ENCODE results near the gene RPS6KB1. TPM values are rescaled to one million over a fixed set of nuclear protein-coding genes. Genes with fewer than 3 reads are reported as not detected.
"Not testable (repeated sequence)": the region's sequence is repeated elsewhere in the genome, so short reads cannot be mapped to it uniquely, and the experiment has no call there.

Gene RPS6KB1
- total and polyA plus RNA-seq, 8 donors, result 10.0 to 24.5 (median 19.5) TPM

DNA sequence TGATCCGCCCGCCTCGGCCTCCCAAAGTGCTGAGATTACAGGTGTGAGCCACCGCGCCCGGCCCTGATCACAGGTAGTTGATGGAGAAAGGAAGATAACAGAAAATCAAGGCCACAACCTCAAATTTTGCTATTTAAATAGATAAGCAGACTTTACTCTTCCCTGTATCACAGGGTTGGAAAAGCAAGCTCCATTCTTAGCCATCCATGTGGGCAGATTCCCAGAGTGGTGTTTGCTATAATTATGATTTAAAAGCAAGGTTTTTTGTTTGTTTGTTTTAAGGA is 44.6 kb upstream of the RPS6KB1 start:
- H3K27ac ChIP-seq, result peak overlapping the region; percentile 75 to 99 (median 85)
- WGBS, 2 donors, result 23 to 31% methylated on average over 6 of the region's 6 CpGs
- H3K4me1 ChIP-seq, result peaks cover 61 to 74% (median 69%) of the 10 kb centered on the region in 3 donors
- H3K4me3 ChIP-seq, result no peak overlapping the region
- ATAC-seq (no peak), FAIRE-seq (no peak), DNase-seq (no peak)
- TF ChIP-seq, protein P1, sequence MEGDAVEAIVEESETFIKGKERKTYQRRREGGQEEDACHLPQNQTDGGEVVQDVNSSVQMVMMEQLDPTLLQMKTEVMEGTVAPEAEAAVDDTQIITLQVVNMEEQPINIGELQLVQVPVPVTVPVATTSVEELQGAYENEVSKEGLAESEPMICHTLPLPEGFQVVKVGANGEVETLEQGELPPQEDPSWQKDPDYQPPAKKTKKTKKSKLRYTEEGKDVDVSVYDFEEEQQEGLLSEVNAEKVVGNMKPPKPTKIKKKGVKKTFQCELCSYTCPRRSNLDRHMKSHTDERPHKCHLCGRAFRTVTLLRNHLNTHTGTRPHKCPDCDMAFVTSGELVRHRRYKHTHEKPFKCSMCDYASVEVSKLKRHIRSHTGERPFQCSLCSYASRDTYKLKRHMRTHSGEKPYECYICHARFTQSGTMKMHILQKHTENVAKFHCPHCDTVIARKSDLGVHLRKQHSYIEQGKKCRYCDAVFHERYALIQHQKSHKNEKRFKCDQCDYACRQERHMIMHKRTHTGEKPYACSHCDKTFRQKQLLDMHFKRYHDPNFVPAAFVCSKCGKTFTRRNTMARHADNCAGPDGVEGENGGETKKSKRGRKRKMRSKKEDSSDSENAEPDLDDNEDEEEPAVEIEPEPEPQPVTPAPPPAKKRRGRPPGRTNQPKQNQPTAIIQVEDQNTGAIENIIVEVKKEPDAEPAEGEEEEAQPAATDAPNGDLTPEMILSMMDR (IDR thresholded peaks at IDR 0.05), result no peak
- H3K36me3 ChIP-seq, result no peaks in the 10 kb centered on the region
- intact Hi-C loops (cut with DNase I), result no loop called here
- H3K9me3 ChIP-seq, result no peaks in the 10 kb centered on the region
- H3K27me3 ChIP-seq, result no peaks in the 10 kb centered on the region

DNA sequence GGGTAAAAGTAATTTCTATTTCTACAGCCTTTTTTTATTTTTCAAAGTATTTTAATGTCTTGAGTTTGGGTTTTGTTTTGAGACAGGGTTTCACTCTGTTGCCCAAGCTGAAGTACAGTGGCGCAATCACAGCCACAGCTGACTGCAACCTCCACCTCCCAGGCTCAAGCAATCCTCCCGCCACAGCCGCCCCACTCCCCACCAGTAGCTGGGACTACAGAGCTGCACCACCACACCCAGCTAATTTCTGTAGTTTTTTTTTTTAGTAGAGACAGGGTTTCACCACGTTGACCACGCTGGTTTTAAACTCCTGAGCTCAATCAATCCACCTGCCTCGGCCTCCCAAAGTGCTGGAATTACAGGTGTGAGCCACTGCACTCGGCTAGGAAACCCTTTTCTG is 44.1 kb upstream of the RPS6KB1 start:
- Histone ChIP-seq H3K4me1 (peaks cover 61 to 79% (median 72%) of the 10 kb centered on the region in 3 donors), H3K4me3 (no peak overlapping the region), H3K36me3 (no peaks in the 10 kb centered on the region), H3K27ac (peak overlapping the region; percentile 75 to 99 (median 85)), H3K27me3 (no peaks in the 10 kb centered on the region), H3K9me3 (no peaks in the 10 kb centered on the region)
- TF ChIP-seq, protein P1 (IDR thresholded peaks at IDR 0.05), result no peak
- DNase-seq (peak in 3 of 6 donors; percentile 52 to 67 (median 54)), FAIRE-seq (no peak), ATAC-seq (no peak)
- WGBS, 2 donors, result 73 to 74% methylated on average over 7 of the region's 7 CpGs
- intact Hi-C loops (cut with DNase I), result no loop called here

DNA sequence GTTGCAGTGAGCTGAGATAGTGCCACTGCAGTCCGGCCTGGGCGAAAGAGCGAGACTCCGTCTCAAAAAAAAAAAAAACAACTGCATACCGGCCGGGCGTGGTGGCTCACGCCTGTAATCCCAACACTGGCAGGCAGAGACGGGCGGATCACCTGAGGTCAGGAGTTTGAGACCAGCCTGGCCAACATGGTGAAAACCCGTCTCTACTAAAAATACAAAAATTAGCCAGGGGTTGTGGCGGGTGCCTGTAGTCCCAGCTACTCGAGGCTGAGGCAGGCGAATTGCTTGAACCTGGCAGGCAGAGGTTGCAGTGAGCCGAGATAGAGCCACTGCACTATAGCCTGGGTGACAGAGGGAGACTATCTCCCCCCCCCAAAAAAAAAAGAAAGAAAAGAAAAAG is 42.6 kb upstream of the RPS6KB1 start:
- H3K36me3 ChIP-seq; DNase-seq; H3K9me3 ChIP-seq; FAIRE-seq; ATAC-seq; H3K4me3 ChIP-seq; H3K27me3 ChIP-seq; intact Hi-C loops (cut with DNase I): not testable (repeated sequence)
- WGBS, 2 donors, result 91 to 92% methylated on average over 15 of the region's 15 CpGs
- Histone ChIP-seq H3K27ac (peak overlapping the region in 1 of 4 donors; percentile 95), H3K4me1 (peaks cover 52 to 82% (median 58%) of the 10 kb centered on the region in 3 donors)

DNA sequence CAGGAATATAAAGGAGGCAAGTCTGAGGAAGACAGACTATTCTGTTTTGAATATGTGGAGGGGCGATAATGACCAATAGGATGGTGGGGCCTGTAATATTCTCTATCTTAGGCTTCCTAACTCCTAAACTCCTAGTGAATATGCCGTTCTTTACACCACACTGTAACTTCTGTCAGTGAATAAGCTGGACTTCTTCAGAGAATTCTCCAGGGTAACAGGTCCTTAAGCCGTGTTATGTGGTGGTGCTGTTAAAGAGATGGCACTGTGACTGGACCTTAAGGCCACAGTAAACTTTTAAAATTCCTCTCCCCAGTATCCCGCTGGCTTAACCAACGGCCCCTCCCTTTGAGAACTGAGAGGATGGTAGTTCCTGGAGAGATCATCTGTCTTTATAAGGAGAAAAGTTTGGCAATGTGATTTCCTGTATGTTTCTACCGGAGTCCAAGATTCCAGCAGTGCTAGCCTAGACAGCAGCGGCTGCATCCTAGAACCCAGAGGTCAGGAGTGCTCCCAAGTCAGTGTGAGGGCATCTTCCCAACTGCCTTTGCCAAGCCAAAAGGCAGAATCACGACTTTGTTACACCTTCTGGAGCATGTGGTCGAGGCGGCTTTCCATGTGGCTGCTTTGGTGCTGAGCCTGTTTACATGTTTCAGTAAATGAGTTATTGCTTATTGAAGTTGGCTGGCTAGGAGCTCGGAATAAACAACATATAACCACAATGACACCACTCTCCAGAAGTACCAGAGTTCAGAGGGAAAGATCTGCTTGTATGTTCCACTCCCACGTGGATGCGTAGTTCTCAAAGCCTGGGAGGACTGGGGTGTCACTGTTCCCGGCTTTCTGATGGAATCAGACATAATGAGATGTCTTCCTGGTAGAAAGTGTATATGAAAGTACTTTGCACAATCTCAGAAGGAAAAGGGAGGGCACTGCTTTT is 41.2 kb upstream of the RPS6KB1 start:
- H3K4me3 ChIP-seq, result no peak overlapping the region
- intact Hi-C loops (cut with DNase I), result no loop called here
- no peak for DNase-seq
- no peaks in the 10 kb centered on the region for H3K27me3 ChIP-seq
- peak overlapping the region; percentile 23 to 69 (median 48) for H3K27ac ChIP-seq
- 50 to 60% methylated on average over 14 of the region's 14 CpGs for WGBS, 2 donors
- no peak for FAIRE-seq
- TF ChIP-seq, protein P1 (IDR thresholded peaks at IDR 0.05), result no peak
- no peaks in the 10 kb centered on the region for H3K9me3 ChIP-seq
- H3K36me3 ChIP-seq, result no peaks in the 10 kb centered on the region
- ATAC-seq, result peak in 1 of 4 donors; percentile 4
- H3K4me1 ChIP-seq, result peaks cover 40 to 84% (median 50%) of the 10 kb centered on the region in 3 donors

DNA sequence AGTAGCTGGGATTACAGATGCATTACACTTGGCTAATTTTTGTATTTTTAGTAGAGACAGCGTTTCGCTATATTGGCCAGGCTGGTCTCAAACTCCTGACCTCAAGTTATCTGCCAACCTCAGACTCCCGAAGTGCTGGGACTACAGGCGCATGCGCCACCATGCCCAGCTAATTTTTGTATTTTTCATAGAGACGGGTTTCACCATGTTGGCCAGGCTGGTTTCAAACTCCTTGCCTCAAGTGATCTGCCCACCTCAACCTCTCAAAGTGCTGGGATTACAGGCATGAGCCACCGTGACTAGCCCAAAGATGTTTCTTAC is 40.1 kb upstream of the RPS6KB1 start:
- H3K27me3 ChIP-seq; H3K9me3 ChIP-seq; DNase-seq; intact Hi-C loops (cut with DNase I); H3K4me3 ChIP-seq; H3K36me3 ChIP-seq; ATAC-seq; FAIRE-seq: not testable (repeated sequence)
- peaks cover 32 to 84% (median 44%) of the 10 kb centered on the region in 3 donors for H3K4me1 ChIP-seq
- WGBS, 2 donors, result 87 to 91% methylated on average over 7 of the region's 7 CpGs
- peak overlapping the region; percentile 23 to 69 (median 48) for H3K27ac ChIP-seq

Measured in pancreas (tissue), 10 donors.